Keratinocyte (primary cell): ENCODE measurements around the gene LONP1. TPM values are rescaled to one million over a fixed set of nuclear protein-coding genes. Genes with fewer than 3 reads are reported as not detected.
"Not testable (repeated sequence)": the region's sequence is repeated elsewhere in the genome, so short reads cannot be mapped to it uniquely, and the experiment has no call there.

Experiments used
- DNase-seq: peaks from one replicate; pipeline ENCODE4 v3.0.0-alpha.2; 2011; ENCODE audit warnings: low read depth, missing footprints, low spot score
- FAIRE-seq: peaks from 2 replicates; lab custom pipeline; 2011; peaks lifted over from hg19 to GRCh38; lab: Jason Lieb, UNC
- H2AFZ ChIP-seq: 2 replicates; pipeline ENCODE4 v1.6.0; 2012; ENCODE audit warnings: low read length, control low read depth, inconsistent platforms; ENCODE audit not compliant: control insufficient read depth
- H3K27ac ChIP-seq: 2 replicates; pipeline ENCODE4 v1.5.1; 2011; ENCODE audit warnings: low read length; ENCODE audit not compliant: control insufficient read depth, insufficient read depth
- H3K27me3 ChIP-seq: 3 replicates; pipeline ENCODE4 v1.6.0; 2011; ENCODE audit warnings: low read length; ENCODE audit not compliant: control insufficient read depth, insufficient read depth; ENCODE audit errors: extremely low read depth
- H3K36me3 ChIP-seq, 2 experiments: 2 replicates in 1 of 2; 3 replicates in 1 of 2; pipeline ENCODE4 v1.5.1; 2011; ENCODE audit warnings: low read length in 2 of 2, mild to moderate bottlenecking in 1 of 2; ENCODE audit not compliant: control insufficient read depth in 2 of 2, insufficient read depth in 2 of 2; ENCODE audit errors: extremely low read depth in 1 of 2
- H3K4me1 ChIP-seq: 3 replicates; pipeline ENCODE4 v1.5.1; 2011; ENCODE audit warnings: low read length; ENCODE audit not compliant: control insufficient read depth, insufficient read depth; ENCODE audit errors: extremely low read depth
- H3K4me2 ChIP-seq: 3 replicates; pipeline ENCODE4 v1.6.0; 2011; ENCODE audit warnings: low read depth, low read length; ENCODE audit not compliant: control insufficient read depth, insufficient read depth; ENCODE audit errors: extremely low read depth
- H3K4me3 ChIP-seq, 3 experiments: fragments of 200-600 bp in 1 of 3; sonication (generic) in 1 of 3; 2 replicates in 2 of 3; 3 replicates in 1 of 3; pipeline ENCODE4 v1.5.1; 2011 to 2016; ENCODE audit warnings: low read length in 3 of 3, mild to moderate bottlenecking in 3 of 3, control low read depth in 2 of 3, inconsistent platforms in 1 of 3, low read depth in 1 of 3, mixed read lengths in 1 of 3, mixed run types in 1 of 3, moderate library complexity in 1 of 3; ENCODE audit not compliant: control insufficient read depth in 2 of 3, insufficient read depth in 2 of 3; ENCODE audit errors: extremely low read depth in 1 of 3
- H3K79me2 ChIP-seq: 2 replicates; pipeline ENCODE4 v1.6.0; 2012; ENCODE audit warnings: low read length; ENCODE audit not compliant: control insufficient read depth, insufficient read depth
- H3K9ac ChIP-seq: 3 replicates; pipeline ENCODE4 v1.6.0; 2011; ENCODE audit warnings: low read length; ENCODE audit not compliant: control insufficient read depth, insufficient read depth; ENCODE audit errors: extremely low read depth
- H3K9me1 ChIP-seq: 3 replicates; pipeline ENCODE4 v1.6.0; 2011; ENCODE audit warnings: low read length; ENCODE audit not compliant: control insufficient read depth, insufficient read depth; ENCODE audit errors: extremely low read depth
- H3K9me3 ChIP-seq: 2 replicates; pipeline ENCODE4 v1.5.1; 2012; ENCODE audit warnings: low read depth, low read length; ENCODE audit not compliant: control insufficient read depth
- H4K20me1 ChIP-seq: 3 replicates; pipeline ENCODE4 v1.6.0; 2011; ENCODE audit warnings: low read length; ENCODE audit not compliant: control insufficient read depth, insufficient read depth; ENCODE audit errors: extremely low read depth
- EZH2 ChIP-seq: IDR thresholded peaks from one replicate; pipeline ENCODE4 v1.6.1; 2012; ENCODE audit warnings: inconsistent platforms, mild to moderate bottlenecking, low read length, moderate library complexity
- dilution Hi-C: fragments of 300-500 bp; cut with MboI; formaldehyde crosslinking; loops from one replicate; pipeline ENCODE4 v1.7.0; 2020; ENCODE audit warnings: low sequenced_read_pairs; ENCODE audit not compliant: extremely low pct_ligation_motif_present
- polyA plus RNA-seq, 5 experiments: library from polyadenylated mRNA; depleted of rRNA in 3 of 5; stranded (reverse) in 3 of 5; stranded (forward) in 1 of 5; unstranded in 1 of 5; fragments of >200 nt; gene quantifications; 1 replicate in 1 of 5; 2 replicates in 3 of 5; 3 replicates in 1 of 5; pipeline versions ENCODE4 v1.2.1 to v1.2.3, GENCODE V29; 2011 to 2012; ENCODE audit warnings: missing spikeins in 2 of 5, low read depth in 1 of 5, low replicate concordance in 1 of 5
- TF ChIP-seq, protein P1 (sequence below), 3 experiments: IDR thresholded peaks in 1 of 3; conservative IDR thresholded peaks in 1 of 3; optimal IDR thresholded peaks in 1 of 3; 2 replicates in 2 of 3; 3 replicates in 1 of 3; pipeline versions ENCODE3 to v1.5.1; 2011; ENCODE audit warnings: low read length in 3 of 3, mild to moderate bottlenecking in 3 of 3, moderate library complexity in 2 of 3, control low read depth in 1 of 3, inconsistent platforms in 1 of 3; ENCODE audit not compliant: insufficient read depth in 2 of 3; ENCODE audit errors: extremely low read depth in 1 of 3

LONP1 gene
- polyA plus RNA-seq, 1 donor (not counting 4 experiments of a cell fraction or from before 2014, with no cell fraction given): 24.2 TPM

DNA sequence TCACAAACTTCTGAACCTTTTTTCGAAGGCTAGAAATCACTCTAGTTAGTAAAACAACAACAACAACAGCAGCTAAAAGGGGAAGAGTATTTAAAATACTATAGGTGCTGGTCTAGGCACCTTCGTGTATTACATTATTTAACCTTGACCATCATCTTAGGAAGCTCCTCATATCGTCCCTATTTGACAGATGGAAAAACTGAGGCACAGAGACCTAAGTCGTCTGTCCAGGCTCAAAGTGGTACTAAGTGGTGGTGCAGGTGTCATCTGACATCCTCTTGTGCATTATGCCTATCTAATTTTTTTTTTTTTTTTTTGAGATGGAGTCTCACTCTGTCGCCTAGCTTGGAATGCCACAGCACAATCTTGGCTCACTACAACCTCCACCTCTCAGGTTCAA lies 29.6 kb upstream of the LONP1 start:
- H3K4me2 ChIP-seq: no peak overlapping the region
- H4K20me1 ChIP-seq: no peaks in the 10 kb centered on the region
- no peaks in the 10 kb centered on the region for H3K36me3 ChIP-seq
- H3K79me2 ChIP-seq: no peaks in the 10 kb centered on the region
- FAIRE-seq (no peak), DNase-seq (no peak)
- no peak for TF ChIP-seq EZH2
- TF ChIP-seq, protein P1, sequence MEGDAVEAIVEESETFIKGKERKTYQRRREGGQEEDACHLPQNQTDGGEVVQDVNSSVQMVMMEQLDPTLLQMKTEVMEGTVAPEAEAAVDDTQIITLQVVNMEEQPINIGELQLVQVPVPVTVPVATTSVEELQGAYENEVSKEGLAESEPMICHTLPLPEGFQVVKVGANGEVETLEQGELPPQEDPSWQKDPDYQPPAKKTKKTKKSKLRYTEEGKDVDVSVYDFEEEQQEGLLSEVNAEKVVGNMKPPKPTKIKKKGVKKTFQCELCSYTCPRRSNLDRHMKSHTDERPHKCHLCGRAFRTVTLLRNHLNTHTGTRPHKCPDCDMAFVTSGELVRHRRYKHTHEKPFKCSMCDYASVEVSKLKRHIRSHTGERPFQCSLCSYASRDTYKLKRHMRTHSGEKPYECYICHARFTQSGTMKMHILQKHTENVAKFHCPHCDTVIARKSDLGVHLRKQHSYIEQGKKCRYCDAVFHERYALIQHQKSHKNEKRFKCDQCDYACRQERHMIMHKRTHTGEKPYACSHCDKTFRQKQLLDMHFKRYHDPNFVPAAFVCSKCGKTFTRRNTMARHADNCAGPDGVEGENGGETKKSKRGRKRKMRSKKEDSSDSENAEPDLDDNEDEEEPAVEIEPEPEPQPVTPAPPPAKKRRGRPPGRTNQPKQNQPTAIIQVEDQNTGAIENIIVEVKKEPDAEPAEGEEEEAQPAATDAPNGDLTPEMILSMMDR (optimal IDR thresholded peaks at IDR 0.05 in 1 of 3, IDR thresholded peaks at IDR 0.05 in 1 of 3, conservative IDR thresholded peaks at IDR 0.05 in 1 of 3; ENCODE audit: extremely low read depth in 1 of 3, insufficient read depth in 2 of 3, low read length in 3 of 3): no peak
- H3K4me3 ChIP-seq: no peak overlapping the region
- no peaks in the 10 kb centered on the region for H3K4me1 ChIP-seq
- peaks cover 6% of the 10 kb centered on the region for H3K27me3 ChIP-seq
- no peaks in the 10 kb centered on the region for H3K9me3 ChIP-seq
- no peak overlapping the region for H3K27ac ChIP-seq
- dilution Hi-C loops: no loop called here
- no peaks in the 10 kb centered on the region for H3K9me1 ChIP-seq
- H3K9ac ChIP-seq: no peak overlapping the region
- no peak overlapping the region for H2AFZ ChIP-seq

DNA sequence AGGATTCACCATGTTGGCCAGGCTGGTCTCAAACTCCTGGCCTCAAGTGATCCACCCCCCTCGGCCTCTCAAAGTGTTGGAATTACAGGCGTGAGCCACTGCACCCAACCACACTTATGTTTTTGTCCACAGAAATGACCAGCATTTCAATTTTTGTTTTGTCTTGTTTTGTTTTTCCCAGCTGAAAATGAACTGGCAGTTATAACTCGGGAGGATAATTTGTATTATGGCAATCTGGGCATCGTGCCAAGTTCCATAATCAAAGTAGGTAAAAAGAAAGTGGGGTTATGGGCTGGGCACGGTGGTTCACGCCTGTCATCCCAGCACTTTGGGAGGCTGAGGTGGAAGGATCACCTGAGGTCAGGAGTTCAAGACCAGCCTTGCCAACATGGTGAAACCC lies 29.0 kb upstream of the LONP1 start:
- not testable (repeated sequence) for FAIRE-seq, H3K9me3 ChIP-seq

DNA sequence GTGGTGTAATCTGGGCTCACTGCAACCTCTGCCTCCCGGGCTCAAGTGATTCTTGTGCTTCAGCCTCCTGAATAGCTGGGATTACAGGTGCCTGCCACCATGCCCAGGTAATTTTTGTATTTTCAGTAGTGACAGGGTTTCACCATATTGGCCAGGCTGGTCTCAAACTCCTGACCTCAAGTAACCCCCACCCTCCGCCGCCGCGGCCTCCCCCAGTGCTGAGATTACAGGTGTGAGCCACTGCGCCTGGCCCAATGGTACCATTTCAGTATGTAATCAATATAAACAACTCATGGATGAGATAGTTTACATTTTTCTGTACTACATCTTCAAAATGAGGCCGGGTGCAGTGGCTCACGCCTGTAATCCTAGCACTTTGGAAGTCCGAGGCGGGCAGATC lies 25.1 kb upstream of the LONP1 start:
- FAIRE-seq, H3K27ac ChIP-seq, H4K20me1 ChIP-seq: not testable (repeated sequence)

More for the DNA sequence above, 29.0 kb upstream of the LONP1 start:
- H3K4me2 ChIP-seq, H3K79me2 ChIP-seq, dilution Hi-C loops, H3K27ac ChIP-seq, H4K20me1 ChIP-seq, H3K9me1 ChIP-seq, H3K4me3 ChIP-seq, H3K9ac ChIP-seq, H2AFZ ChIP-seq, H3K36me3 ChIP-seq, H3K27me3 ChIP-seq, DNase-seq, H3K4me1 ChIP-seq: not testable (repeated sequence)

More for the DNA sequence above, 25.1 kb upstream of the LONP1 start:
- H3K9me1 ChIP-seq, H3K9ac ChIP-seq, H3K9me3 ChIP-seq, H3K4me2 ChIP-seq, H3K4me3 ChIP-seq, DNase-seq, H2AFZ ChIP-seq, H3K79me2 ChIP-seq, H3K27me3 ChIP-seq, dilution Hi-C loops, H3K36me3 ChIP-seq, H3K4me1 ChIP-seq: not testable (repeated sequence)
